GM21526 (cell line): Measurements from ENCODE around the gene NAPA.

Experiments
- ATAC-seq: cut with Tn5 transposase; IDR thresholded peaks from one replicate; pipeline ENCODE4 v1.9.1; 2021; ENCODE audit warnings: moderate library complexity; ENCODE audit not compliant: unreplicated experiment, low FRiP score

Gene NAPA

DNA sequence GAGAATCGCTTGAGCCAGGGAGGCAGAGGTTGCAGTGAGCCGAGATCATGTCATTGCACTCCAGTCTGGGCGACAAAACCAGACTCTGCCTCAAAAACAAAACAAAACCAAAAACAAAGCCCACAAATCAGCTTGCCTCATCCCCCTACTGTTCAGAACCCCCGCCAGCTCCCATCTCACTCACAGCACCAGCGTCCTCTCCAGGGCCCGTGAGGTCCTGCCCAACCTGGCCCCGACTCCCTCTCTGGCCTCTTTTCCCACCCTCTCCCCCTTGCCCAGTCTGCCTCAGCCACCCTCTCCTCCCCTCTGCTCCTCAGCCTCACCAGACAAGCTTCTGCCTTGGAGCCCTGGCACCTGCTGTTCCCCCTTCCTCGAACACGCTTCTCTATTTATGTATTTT lies 46.9 kb downstream of the NAPA start:
- no peak for ATAC-seq

DNA sequence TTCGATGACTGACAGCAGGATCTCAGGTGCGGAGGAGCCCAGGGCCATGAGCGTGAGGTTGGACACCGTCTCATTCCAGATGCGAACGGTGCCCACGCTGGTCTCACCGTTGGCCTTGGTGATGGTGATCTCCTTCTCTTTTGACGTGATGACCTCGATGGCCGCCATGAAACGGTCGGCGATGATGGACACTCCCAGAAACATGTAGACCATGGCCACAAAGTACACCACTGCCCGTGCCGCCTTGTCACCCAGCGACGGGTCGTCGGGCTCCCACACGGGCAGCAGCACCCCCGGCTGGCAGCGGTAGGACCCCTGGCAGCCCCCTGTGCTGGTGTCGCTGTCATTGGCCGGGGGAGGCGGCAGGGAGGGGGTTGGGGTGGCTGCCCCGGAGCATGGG lies 48.9 kb downstream of the NAPA start:
- no peak for ATAC-seq

DNA sequence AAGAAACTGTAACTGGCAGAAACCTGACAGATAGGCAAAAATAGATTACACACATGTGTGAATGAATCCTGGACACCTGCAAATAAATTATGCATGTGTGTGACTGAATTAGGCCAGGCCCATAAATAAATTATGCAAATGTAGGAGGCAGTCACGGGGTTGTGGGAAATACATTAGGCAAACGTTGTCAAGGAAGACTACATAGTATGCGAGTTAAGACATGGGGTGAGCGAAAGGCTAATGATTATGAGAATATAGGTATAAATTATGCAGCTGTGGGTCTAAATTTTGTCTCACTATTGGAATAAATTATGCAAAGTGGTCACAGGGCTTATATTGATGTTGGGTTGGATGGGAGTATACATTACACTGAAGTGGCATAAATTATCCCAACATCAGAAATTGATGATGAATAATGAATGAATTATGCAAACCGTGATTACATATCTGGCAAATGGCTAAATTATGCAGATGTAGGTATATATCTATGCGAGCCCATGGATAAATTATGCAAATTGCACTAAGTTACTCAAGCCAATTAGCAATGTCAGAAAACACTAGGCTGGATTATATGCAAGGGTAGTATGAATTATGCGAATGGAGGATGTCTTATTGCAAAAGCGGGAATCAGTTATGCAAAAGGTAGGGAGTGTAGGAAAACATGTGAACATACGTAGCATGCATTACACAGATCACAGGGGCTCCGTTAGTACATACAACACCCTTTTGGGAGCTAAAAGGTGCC lies 50.0 kb downstream of the NAPA start:
- no peak for ATAC-seq

DNA sequence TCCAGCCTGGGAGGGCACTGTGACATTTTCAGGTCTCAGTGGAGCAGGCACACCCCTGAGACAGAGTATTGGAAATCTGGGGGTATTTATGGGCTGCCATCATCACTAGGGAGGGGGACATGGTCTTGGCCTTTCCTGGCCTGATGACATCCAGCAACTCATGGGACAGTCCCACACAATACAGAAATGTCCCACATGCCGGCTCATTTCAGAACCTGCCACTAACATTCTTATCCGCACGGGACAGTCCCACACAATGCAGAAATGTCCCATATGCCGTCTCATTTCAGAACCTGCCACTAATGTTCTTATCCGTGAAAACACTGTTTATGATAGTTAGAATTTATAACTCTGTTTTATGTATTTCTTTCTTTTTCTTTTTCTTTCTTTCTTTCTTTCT lies 53.0 kb downstream of the NAPA start:
- ATAC-seq: no peak

DNA sequence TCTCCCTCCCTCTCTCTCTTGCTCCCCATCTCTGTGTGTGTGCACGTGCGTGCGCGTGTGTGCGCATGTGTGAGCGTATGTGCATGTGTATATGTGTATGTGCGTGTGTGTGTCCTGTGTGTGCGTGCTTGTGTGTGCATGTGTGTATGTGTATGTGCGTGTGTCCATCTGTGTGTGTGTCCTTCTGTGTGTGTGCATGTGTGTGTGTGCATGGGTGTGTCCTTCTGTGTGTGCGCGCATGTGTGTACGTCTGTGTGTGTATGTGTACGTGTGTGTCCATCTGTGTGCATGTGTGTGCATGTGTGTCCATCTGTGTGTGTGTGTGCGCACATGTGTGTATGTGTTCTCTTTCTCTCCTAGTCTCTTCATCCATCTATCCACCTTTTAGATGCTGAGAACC lies 55.4 kb downstream of the NAPA start:
- ATAC-seq: no peak

DNA sequence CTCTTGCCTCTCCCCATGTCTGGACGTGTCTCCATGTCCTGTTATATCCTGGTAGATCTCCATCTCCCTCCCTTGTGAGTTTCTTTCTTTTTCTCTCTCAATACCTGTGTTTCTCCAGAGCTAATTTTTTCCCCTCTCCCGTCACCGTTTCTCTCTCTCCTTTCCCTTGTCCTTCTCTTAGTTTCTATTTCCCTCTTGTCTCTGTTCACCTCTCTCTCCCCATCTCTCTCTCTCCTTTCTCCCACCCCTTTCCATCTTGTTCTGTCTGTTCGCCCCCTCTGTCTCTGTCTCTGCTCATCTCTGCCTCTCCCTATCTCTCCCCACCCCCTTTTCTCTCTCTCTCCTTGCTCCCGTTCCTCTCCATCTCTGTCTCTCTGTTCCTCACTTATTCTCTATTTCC lies 56.2 kb downstream of the NAPA start:
- ATAC-seq: no peak

DNA sequence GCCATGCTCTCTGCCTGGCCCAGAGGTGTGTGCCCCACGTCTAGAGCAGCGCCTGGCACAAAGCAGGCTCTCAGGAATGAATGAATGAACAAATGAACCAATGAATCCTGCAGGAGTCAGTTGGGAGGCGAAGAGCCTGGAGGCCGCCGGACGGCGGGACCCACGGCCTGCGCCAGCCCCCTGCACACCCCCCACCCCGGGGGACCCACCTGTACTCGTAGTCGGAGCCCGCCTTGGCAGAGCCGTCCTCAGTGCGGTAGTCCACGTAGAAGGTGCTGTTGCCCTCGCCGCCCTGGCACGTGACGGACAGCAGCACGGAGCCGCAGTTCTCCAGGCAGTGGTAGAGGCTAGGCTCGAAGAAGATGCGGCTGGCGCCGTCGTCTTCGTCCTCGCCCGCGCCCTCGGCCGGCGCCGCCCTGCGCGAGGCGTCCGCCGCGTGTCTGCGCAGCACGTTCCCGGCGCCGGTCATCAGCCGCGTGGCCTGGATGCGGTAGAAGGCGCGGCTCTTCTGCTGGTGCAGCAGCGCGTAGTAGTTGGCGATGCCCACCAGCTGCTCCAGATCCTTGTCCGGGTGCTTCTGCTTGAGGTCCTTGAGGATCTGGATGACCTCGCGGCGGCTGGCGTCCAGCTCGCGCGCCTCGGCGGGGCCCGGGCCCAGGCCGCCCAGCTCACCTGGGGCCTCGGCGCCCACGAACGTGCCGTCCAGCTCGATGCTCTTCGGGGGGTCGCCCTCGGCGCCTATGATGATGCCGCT lies 58.0 kb downstream of the NAPA start:
- ATAC-seq: no peak

DNA sequence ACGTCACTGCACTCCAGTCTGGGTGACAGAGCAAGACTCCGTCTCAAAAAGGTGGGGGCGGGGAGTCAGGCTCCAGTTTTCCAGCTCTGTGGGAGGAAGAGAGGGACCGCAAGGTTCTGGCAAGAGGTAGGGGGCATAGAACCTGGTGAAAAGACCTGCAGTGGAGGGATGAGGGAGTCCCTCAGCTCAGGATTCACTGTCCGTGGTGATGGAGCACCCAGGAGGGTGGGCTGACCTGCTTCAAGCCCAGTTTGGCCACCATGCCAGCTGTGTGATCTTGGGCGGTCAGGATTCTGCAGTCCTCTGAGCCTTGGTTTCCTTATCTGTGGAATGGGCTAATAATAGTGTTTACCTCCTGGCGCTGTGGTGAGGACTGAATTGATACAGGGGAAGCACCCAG lies 64.4 kb downstream of the NAPA start:
- ATAC-seq: no peak

DNA sequence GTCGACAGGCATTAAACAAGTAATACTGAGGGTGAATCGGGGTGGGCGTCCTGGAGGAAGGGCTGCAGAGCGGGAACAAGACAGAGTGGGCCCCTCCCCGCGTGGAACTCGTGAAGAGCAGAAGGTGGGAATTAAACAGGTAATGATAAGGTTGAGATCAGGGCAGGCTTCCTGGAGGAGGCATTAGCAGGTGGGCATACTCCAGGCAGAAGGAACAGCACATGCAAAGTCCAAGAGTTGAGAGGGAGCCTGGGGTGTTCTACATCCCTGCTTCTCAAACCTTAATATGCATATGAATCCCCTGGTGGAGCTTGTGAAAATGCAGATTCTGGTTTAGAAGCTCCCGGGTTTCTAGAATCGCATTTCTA lies 66.5 kb downstream of the NAPA start:
- ATAC-seq: no peak

DNA sequence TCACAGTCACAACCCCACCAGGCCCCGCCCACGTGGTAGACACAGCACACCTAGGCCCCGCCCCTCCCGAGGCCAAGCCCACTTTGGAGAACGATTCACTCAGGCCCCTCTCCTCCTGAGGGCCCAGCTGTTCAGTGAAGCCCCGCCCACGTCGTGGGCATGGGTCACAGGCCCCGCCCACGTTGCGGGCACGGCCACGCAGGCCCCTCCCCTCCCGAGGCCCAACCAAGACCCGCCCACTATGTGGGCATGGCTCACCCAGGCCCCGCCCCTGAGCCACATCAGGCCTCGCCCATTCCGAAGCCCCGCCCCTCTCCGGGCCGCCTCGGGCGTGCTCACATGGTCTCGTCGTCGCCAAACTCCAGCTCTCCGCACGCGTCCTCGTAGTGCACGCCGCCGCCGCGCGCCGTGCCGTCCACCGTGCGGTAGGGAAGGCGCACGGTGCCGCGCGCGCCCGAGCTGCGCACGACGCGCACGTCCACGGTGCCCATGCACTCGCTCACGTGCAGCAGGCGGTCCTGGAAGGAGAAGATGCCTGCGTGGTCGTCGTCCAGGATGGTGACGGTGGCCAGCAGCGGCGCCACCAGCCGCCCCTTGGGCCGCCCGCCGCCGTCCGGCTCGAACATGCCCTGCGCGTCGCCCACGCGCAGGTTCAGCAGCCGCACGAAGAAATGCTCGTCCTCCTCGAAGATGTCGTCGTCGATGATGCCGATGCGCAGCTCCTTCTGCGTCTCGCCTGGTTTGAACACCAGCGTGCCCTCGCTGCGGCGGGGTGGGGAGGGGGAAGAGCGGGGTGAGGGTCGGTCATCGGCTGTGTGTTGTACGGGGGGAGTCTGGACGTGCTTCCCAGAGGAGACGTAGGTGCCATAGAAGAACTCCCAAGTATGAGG lies 67.1 kb downstream of the NAPA start:
- no peak for ATAC-seq

DNA sequence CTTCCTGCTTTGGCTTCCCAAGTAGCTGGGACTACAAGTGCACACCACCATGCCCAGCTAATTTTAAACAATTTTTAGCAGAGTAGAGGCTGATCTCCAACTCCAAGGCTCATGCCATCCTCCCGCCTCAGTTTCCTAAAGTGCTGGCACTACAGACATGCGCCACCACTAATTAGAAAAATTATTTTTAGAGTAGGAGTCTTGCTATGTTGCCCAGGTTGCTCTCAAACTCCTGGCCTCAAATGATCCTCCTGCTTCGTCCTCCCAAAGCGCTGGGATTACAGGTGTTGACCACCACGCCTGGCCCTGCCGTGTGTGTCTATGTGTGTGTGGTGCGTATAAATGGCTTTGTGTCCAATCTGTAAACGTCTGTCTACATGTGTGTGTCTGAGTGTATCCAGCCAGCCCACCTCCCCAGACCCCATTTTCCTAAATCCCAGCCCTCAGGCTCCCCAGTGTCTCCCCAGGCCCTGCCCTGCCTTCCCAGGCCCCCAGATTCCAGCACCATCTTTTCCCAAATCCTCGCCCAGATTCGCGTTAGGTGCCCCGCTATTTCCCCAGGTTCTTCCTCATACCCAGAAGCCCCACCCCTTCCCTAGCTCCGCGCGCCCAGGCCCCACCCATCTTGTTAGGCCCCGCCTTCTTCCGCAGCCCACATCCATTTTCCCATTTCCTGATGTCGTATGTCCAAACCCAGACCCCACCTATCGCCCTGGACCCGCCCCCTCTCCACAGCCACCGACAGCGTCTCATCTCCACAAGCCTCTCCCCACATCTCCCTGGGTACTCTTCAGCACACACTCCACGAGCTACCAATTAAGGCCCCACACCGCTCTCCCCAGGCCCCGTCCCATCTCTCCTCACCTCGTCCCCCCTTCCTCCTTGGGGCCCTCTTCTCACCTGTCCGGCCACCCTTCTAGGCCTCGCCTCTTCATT lies 68.1 kb downstream of the NAPA start:
- ATAC-seq: no peak

DNA sequence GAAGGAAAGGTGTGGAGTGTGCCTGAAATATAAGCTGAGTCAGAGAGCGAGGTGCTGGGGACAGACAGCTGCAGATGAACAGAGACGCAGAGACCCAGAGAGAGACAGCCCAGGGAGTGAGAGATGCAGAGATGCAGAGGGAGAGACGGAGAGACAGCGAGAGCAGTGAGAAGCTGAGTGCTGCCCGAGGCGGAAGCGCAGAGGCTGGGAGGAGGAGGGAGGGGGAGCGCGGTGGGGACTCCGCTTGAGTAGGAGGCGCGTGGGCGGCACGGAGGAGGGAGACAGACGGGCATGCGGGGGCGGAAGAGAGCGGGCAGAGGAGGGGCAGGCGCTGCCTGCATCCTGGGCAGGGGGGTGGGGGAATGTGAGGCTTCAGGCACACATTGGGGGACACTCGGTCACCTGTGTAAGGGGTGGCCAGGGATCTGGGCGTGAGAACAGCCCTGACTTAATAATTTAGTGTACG lies 68.9 kb downstream of the NAPA start:
- ATAC-seq: no peak

DNA sequence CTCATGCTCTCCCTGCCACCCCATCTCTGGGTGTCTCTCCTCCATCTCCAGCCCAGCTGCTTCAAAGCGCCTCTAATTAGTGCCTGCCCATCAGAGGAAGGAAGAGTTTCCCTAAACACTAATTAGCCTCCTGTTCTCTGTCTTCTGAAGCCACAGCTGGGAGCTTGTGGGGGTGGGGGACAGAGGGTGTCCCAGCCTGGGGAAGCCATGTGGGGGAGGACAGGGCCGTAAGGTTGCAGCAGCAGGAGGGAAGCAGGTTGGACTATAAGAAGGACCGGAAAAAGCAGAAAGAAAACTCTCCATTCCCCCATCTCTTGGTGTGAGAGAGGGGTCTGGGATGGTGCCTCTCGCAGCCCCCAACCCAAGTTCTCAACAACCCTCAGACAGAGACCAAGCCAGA lies 69.3 kb downstream of the NAPA start:
- no peak for ATAC-seq

DNA sequence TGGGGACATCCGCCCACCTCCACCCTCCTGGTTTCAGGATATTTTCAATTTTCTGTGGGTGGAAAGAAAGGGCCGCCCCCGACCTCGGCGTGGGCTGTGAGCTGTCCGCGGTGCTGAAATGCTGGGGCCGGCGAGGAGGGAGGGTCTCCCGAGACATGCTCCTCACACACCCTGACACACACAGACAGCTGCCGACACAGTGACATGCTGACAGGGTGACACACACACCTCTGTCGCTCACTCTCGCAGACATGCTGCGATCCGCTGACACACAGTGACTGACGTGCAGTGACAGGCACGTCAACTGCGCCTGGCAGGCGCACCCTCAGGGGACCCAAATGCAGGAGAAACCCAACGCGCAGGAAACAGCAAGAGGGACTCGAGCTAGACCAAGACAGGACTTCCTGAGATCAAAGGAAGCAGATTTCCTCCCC lies 70.5 kb downstream of the NAPA start:
- no peak for ATAC-seq

DNA sequence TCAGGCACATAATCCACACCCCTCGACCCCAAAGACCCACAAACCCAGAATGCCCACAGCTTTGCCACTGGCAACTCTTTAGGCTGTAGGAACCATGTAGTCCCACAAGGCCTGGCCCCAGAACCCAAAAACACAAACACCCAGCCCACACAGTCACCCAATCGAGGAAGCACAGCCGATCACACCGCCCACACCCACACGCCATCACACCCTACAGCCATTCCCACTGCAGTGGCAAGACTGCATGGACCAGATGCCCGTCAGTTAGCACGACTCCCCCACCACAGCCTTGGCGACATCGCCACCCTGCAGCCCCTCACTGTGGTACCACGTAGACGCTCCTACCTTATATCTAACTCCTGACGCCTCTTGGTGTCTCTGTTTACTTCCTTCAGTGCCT lies 71.5 kb downstream of the NAPA start:
- ATAC-seq: no peak

DNA sequence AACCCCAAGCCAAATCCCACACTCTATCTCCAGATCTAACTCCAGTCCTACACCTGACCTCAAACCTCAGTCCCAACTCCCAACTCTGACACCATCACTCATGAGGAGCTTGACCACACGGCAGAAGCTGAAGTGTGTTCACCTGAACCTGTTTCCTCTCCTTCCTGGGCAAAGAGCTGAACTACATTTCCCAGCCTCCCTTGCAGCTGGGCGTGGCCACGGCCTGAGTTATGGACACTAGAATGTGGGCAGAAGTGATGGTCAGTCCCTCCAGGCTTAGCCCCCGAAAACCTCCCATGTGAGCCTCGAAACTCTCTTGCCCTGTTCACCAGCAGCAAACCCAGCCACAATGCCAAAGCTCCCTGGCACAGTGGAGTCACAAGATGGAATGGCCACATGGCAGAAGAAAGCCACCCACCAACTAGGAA lies 76.1 kb downstream of the NAPA start:
- no peak for ATAC-seq
